ENCODE results near the gene HDAC4.

DNA sequence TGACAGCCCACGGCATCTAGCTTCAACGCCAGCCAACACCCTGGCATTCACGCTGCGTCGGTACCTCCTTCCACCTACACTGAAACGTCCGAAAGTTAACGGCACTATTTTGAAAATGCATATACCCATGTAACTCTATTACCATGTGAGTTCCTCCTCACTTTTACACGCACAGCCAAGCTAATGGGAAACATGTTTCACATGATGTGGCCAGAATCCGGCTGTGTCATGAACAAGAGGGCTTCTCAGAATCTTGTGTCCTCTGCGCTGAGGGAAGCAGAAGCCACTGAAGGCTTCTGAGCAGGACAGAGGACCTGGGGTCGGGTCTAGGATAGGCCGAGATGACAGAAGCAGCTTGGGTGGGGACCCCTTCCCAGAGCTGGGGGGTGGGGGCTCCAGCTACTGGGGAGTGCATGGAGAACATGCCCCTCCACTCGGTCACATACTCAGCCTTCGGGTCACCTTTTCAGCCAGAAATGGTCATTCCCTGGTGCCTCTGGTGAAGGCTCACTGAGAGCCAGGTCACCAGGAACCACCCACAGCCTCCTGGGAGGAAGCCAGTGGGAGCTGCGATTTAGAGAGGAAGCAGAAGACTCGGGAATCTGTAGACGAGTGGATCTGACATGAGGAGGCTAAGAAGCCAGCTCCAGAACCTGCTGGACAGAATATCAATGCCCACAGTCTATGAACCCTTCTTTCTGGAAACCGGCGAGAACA is 41.5 kb downstream of the HDAC4 start:
- no peak for TF ChIP-seq EZH2 (IDR thresholded peaks at IDR 0.05; ENCODE audit: insufficient read depth, low read length)
- TF ChIP-seq, protein P1, sequence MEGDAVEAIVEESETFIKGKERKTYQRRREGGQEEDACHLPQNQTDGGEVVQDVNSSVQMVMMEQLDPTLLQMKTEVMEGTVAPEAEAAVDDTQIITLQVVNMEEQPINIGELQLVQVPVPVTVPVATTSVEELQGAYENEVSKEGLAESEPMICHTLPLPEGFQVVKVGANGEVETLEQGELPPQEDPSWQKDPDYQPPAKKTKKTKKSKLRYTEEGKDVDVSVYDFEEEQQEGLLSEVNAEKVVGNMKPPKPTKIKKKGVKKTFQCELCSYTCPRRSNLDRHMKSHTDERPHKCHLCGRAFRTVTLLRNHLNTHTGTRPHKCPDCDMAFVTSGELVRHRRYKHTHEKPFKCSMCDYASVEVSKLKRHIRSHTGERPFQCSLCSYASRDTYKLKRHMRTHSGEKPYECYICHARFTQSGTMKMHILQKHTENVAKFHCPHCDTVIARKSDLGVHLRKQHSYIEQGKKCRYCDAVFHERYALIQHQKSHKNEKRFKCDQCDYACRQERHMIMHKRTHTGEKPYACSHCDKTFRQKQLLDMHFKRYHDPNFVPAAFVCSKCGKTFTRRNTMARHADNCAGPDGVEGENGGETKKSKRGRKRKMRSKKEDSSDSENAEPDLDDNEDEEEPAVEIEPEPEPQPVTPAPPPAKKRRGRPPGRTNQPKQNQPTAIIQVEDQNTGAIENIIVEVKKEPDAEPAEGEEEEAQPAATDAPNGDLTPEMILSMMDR (IDR thresholded peaks at IDR 0.05; ENCODE audit: insufficient read depth, low read depth, low read length) = no peak
